Fibroblast of skin of back (primary cell): ENCODE measurements around the gene KCTD13.
A peak's percentile ranks its signal among the peaks of the same experiment; 100 is the strongest.
"Not testable (repeated sequence)": the region's sequence is repeated elsewhere in the genome, so short reads cannot be mapped to it uniquely, and the experiment has no call there.

ENCODE experiments used
- DNase-seq: peaks from one replicate; pipeline ENCODE4 v3.0.0-alpha.2; 2013

The KCTD13 gene

GRCh38 chr16:29943846-29944799 lies 18.1 kb upstream of the KCTD13 start:
- DNase-seq: peak; percentile 99

GRCh38 chr16:29940656-29941055 lies 14.6 kb upstream of the KCTD13 start:
- no peak for DNase-seq

DNA sequence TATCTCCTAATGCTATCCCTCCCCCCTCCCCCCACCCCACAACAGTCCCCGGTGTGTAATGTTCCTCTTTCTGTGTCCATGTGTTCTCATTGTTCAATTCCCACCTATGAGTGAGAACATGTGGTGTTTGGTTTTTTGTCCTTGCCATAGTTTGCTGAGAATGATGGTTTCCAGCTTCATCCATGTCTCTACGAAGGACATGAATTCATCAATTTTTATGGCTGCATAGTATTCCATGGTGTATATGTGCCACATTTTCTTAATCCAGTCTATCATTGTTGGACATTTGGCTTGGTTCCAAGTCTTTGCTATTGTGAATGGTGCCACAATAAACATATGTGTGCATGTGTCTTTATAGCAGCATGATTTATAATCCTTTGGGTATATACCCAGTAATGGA lies 5.7 kb upstream of the KCTD13 start:
- DNase-seq: not testable (repeated sequence)

GRCh38 chr16:29927070-29927905 lies 1.3 kb upstream of the KCTD13 start:
- no peak for DNase-seq

GRCh38 chr16:29926711-29927052 lies 656 bp upstream of the KCTD13 start:
- peak; percentile 48 for DNase-seq

- DNase-seq: no peak
These were observed 795 bp downstream of the KCTD13 start for GRCh38 chr16:29925105-29925756.

DNA sequence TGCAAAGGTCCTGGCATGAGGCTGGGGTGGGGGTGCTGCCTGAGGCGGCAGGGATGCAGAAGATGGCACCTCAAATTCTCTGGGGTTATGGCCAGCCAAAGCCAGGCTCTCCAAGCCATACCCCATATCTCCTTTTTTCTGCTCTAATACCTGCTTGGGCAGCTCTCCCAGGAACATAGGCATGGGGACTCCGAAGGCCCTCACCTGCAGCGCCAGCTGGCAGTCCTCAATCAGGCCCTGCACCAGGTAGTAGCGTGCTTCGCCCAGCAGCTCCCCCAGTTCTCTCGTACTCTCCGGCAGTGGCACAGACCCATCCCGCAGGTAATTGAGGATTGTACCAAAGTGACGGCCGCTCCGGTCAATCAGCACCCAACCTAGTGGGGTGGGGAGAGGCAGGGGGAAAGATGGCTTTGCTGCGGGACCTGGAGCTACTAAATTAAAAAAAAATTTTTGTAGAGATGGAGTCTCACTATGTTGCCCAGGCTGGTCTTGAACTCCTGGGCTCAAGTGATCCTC lies 3.0 kb downstream of the KCTD13 start:
- DNase-seq: no peak

DNA sequence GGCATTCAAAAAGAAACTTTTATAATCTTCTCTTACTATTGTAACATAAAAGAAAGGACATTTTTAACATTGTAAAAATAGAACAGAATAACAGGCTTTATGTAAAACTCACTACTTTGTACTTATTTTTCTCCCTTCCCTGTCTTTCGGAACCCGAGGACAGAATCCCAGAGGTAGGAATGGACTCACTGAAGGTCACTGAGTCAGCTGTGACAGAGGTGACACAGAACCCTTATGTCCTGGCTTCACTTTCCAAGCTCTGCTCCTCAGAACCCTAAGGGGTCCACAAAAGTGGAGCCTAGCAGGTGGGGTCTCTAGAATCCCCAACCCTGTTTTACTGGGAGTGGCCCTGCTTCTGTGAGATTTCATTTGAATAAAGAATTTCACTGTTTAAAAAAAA lies 3.7 kb downstream of the KCTD13 start:
- DNase-seq: no peak

GRCh38 chr16:29921034-29921385 lies 5.0 kb downstream of the KCTD13 start:
- no peak for DNase-seq

- no peak for DNase-seq
These were observed 5.6 kb downstream of the KCTD13 start for GRCh38 chr16:29920288-29921033.

DNA sequence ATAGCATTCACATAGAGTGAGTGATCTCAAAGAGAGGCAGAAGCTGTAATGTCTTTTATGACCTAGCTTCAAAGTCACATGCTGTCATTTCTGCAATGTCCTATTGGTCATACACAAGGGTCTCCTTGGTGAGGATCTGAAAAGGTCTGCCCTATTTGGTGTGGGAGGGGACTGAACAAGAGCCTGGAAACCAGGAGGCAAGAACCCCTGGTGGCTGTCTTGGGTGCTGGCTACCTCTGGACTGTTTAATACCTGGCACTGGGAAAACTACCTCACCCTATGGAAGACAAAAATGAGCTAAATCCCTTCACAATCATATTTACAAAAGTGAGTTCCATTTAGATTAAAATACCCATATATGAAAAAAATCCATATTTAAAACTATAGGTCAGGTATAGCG lies 9.0 kb downstream of the KCTD13 start:
- DNase-seq: no peak

DNA sequence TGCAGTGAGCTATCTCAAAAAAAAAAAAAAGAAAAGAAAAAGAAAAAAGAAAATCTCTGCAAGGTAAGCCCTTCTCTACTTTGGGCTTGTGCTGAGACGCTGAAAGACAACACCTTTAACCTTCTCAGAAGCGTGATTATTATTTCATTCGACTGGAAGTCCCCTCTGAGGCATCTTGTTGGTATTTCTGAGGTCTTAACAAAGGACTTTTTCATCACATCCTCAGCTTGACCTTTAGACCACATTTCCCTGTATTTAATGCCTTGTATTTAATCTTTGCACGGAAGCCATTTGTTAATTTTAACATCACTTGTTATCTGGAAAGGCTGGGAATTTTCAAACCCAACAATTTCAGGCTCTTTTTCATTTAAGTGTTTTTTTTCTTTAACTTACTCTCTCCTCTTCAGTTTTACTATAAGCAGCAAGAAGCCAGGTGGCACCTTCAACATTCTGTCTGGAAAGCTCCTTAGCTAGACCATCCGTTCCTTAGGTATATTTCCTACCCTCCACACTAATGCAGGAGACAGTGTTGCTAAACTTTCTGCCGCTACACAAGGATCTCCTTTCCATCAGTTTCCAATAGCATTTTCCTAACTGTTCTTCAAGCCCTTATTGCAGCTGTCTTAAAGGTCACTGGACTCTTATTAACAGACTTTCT lies 10.3 kb downstream of the KCTD13 start:
- no peak for DNase-seq

- DNase-seq: no peak
These were observed 12.5 kb downstream of the KCTD13 start for GRCh38 chr16:29913514-29913913.

DNA sequence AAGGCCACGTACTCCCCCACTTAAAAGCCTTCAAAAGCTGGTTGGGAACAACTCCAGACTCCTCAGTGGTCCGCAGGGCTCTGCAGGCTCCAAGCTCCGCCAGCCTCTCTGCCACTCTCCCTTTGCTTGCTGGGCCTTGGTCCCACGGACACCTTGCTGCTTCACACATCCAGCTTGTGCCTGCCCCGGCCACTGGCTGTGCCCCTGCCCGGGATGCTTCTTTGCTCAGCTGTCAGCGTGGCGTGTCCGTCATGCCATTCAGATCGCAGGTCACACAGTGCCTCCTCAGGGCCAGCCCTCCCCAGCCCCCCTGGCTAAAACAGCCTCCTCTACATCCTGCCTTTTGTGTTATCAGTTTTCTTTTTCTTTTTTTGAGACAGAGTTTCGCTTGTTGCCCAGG lies 13.9 kb downstream of the KCTD13 start:
- no peak for DNase-seq

GRCh38 chr16:29911676-29912010 lies 14.4 kb downstream of the KCTD13 start:
- DNase-seq: no peak

DNA sequence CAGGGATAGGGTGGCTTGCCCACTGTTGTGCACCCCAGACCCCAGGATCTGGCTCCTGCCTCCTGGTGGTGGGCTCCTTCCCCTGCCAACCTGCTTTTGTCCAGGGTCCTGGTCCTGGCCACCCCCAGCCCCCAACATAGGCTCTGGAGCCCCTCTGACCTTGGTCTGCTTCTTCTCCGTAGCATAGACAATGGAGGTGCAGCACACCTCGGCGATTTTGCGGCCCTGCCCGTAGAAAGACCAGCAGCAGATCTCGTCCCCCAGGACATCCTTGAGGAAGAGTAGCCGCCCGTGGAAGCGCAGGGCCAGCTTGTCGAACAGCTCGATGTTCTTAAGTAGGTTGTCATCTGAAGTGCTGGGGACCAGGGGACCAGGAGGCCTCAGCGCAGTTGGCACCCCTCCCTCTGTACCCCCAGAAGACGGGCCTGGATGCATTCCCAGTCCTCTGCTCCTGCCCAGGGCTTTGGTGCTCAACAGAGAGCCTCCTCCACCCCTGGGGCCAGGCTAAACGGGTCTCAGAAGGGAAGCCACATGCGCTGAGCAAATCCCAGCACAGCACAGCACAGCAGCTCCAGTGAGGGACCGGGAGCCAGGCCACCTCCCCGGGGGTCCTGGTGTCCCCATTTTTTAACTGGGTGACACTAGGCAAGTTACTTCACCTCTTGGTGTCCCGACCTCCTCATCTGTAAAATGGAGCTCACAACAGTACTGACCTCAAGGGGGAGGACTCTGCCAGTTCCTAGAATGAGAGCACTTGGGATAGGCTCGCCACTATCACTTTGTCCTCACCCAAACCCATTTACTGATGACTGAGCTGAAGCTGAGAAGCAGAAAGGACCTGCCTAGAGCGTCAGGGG lies 15.0 kb downstream of the KCTD13 start:
- no peak for DNase-seq

DNA sequence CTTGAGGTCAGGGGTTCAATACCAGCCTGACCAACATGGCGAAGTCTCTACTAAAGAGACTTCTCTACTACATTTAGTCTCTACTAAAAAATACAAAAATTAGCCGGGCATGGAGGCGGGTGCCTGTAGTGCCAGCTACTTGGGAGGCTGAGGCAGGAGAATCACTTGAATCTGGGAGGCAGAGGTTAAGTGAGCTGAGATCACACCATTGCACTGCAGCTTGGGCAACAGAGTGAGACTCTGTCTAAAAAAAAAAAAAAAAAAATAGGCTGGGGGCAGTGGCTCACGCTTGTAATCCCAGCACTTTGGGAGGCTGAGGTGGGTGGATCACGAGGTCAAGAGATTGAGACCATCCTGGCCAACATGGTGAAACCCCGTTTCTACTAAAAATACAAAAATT lies 16.2 kb downstream of the KCTD13 start:
- not testable (repeated sequence) for DNase-seq

DNA sequence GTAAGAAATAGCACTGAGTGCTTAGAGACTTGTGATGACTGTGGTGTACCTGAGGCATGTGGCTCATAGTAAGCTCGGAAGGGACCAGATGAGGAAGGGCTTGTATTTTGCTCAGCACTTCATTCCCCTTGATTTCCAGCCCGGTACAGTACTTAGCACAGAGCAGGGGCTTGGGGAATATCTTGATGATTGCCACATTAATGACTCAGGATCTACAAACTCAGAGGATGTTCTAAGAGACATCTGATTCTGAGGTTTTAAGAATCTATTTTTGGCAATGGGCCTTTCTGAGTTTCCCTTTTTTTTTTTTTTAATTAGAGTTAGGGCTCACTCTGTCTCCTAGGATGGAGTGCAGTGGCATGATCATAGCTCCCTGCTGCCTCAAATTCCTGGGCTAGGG lies 16.6 kb downstream of the KCTD13 start:
- DNase-seq: peak; percentile 10

DNA sequence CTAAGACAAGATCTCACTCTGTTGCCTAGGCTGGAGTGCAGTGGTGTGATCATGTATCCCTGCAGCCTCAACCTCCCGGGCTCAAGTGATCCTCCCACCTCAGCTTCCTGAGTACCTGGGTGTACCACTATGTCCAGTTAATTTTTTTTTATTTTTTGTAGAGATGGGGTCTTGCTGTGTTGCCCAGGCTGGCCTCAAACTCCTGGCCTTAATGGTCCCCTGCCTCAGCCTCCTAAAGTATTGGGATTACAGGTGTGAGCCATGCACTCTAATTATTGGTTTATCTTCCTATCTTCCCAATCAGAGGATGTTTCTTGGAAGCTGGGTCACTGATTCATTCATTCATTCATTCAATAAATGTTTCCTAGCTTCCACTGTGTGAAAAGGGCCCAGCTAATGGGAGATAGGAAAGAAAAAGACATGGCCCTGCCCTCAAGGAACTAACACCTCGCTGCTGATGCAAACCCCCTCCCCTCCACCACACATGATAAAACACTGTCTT lies 17.3 kb downstream of the KCTD13 start:
- no peak for DNase-seq

DNA sequence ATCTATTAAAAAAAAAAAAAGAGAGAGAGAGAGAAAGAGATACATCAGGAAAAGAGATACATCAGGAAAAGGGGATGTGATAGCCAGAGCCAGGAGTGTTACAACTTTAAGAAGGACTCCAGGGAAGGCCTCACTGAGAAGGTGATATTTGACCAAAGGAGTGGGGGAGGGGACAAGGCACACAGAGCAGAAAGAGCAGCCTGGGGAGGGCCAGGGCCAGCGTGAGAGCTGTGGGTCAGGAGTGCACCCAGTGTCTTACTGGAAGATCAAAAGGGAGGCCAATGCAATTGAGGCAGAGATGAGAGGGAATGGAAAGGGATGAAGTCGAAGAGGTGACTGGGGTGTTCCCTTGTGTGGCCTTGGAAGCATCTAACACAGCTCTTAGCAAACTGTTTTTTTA lies 18.1 kb downstream of the KCTD13 start:
- no peak for DNase-seq
